GM18951 (cell line): ENCODE data around the gene ZMIZ1.
"Not testable (repeated sequence)": the region's sequence is repeated elsewhere in the genome, so short reads cannot be mapped to it uniquely, and the experiment has no call there.

ENCODE experiments used
- POLR2A ChIP-seq: IDR thresholded peaks from 4 replicates; pipeline ENCODE4 v1.6.1; 2011; ENCODE audit warnings: mild to moderate bottlenecking; ENCODE audit not compliant: insufficient read length, insufficient read depth; ENCODE audit errors: extremely low read depth
- in situ Hi-C: fragments of 300-500 bp; cut with MboI; formaldehyde crosslinking; loops from one replicate; pipeline ENCODE4 v1.12.0; 2022; ENCODE audit warnings: low sequenced_read_pairs, mixed read lengths, inconsistent platforms; ENCODE audit not compliant: unreplicated experiment

The ZMIZ1 gene

DNA sequence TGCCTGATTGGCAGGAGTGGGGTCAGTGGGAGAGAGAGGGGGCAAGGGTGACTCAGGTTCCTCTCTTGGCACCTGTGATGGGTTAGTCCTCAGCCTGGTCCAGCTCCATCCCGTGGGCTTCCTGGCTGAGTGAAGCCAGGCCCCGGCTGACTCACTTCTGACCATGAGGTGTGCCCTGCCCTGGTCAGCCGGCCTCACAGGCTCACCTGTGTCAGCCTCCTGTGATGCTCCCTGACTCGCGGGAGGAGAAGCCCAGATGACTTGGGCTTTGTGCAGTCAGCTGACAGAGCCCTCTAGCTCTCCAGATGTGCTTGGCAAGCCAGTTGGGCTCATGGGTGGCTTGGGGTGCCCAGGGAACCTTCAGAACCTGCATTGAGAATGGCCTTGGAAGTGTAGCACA is 262.5 kb downstream of the ZMIZ1 start:
- no peak for TF ChIP-seq POLR2A
- in situ Hi-C loops, result no loop called here

DNA sequence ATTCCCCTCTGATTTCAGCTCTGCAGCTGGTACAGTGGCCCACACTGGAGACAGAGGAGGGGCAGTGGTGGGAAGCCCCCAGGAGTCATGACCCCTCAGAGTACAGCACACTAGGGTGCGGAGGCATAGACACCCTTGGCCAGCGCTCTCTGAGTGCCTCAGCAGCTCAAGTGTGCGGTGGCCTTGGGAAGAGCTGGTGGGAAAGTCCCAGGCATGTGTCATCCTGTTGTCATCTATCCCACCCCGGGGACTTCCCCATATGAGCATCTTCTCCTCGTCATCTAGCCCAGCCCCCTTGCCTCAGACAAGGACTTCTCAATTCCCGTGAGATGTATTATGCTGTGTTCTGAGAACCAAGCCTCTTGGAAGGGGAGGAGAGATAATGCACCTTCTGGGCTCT is 262.9 kb downstream of the ZMIZ1 start:
- peak; percentile 32 for TF ChIP-seq POLR2A
- in situ Hi-C loops, result no loop called here

- in situ Hi-C loops, result not testable (repeated sequence)
Observed at GRCh38 chr10:79332610-79333315, 264.0 kb downstream of the ZMIZ1 start.

DNA sequence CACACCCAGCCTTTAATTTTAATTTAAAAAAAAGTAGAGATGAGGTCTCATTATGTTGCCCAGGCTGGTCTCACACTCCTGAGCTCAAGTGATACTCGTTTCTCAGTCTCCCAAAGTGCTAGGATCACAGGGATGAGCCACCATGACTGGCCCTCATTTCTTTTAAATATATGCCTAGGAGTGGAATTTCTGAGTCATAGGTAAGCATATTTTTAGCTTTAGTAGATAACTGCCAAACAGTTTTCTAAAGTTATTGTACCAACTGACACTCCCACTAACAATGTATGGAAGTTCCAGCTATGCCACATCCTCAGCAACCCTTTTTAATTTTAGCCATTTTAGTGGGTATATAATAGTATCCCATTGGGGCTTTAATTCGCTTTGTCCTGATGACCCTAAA is 264.7 kb downstream of the ZMIZ1 start:
- no peak for TF ChIP-seq POLR2A
- in situ Hi-C loops, result no loop called here

DNA sequence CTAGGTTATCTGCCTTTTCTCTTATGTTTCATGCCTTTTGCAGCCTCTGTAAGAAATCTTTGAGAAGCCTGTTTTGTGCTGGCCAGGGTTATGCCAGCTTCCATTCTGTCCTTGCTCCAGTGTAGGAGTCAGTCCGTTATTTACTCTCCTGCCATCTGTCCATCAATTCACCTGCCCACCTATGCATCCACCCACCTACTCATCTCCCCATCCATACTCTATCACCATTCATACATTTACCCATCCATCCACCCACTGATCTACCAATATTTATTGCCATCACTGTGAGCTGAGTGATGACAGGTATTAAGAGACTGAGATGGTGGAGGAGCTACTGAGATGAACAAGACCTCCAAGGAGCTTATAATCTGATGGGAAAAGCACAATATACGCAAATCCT is 265.8 kb downstream of the ZMIZ1 start:
- no peak for TF ChIP-seq POLR2A
- in situ Hi-C loops, result no loop called here

GRCh38 chr10:79335094-79335469 is 266.3 kb downstream of the ZMIZ1 start:
- in situ Hi-C loops, result no loop called here

GRCh38 chr10:79335470-79336235 is 266.9 kb downstream of the ZMIZ1 start:
- TF ChIP-seq POLR2A, result no peak
- in situ Hi-C loops, result no loop called here

More at GRCh38 chr10:79335094-79335469, 266.3 kb downstream of the ZMIZ1 start:
- TF ChIP-seq POLR2A, result no peak

- in situ Hi-C loops, result no loop called here
- no peak for TF ChIP-seq POLR2A
Observed at GRCh38 chr10:79336276-79336675, 267.5 kb downstream of the ZMIZ1 start.

GRCh38 chr10:79336739-79337138 is 268.0 kb downstream of the ZMIZ1 start:
- in situ Hi-C loops, result no loop called here
- TF ChIP-seq POLR2A, result no peak

- in situ Hi-C loops, result not testable (repeated sequence)
Observed at GRCh38 chr10:79337783-79338469, 269.2 kb downstream of the ZMIZ1 start.

DNA sequence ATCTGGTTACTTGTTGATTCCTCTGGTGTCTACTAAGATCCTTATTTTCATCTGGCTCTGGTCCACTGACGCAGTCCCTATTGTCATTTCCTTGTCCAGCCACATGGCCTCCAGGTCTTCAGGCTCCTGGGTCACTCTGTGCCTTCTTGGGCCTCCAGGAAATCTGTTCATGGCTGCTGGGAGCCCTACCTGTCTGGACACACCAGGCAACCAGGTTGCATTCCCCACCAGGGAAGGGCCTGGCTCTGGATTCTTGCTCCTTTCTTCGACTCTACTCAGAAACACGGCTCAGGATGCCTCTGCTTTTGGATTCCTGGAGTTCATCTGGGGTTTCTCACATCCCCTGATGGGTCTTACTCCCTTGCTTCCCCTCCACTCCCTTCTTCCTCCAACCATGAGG is 270.5 kb downstream of the ZMIZ1 start:
- in situ Hi-C loops, result no loop called here
- no peak for TF ChIP-seq POLR2A

DNA sequence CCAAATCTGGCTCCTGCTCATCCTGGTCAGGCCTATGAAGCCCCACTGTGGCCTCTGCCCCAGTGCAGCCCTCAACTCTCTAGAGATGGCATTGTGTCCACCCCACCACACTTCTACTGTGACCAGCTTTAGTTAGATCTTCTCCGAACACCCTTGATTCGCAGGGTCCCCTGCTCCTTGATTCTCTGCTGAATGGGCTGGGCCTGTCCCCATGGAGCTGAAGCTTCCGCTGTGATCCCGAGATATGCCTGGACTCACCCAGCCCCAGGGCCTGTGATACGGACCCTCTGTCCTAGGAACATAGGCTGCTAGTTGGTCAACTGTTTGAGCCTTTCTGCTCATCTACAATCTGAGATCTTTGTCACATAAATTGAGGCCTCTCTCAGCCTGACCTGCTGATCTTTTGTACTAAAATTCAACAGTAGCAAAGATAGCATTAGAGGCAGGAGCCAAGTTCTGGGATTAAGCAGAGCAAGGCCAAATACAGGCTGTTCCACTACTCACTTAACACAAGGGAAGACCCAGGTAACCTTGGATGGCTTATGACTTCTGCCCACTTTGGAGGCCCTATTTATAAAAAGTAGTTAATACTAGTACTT is 272.0 kb downstream of the ZMIZ1 start:
- in situ Hi-C loops, result no loop called here
- no peak for TF ChIP-seq POLR2A

GRCh38 chr10:79342295-79342761 is 273.6 kb downstream of the ZMIZ1 start:
- in situ Hi-C loops, result no loop called here
- no peak for TF ChIP-seq POLR2A
